ENCODE results near the gene APOBEC2. TPM values are rescaled to one million over a fixed set of nuclear protein-coding genes. Genes with fewer than 3 reads are reported as not detected.
A peak's percentile ranks its signal among the peaks of the same experiment; 100 is the strongest.

APOBEC2 gene
- total and polyA plus RNA-seq, 2 of the 13 experiments (the other 11 are each of a cell fraction or from before 2014, with no cell fraction given), result 0.09 TPM; not detected in 1

- TF ChIP-seq ZNF274 (CRISPR knock-in tag; IDR thresholded peaks at IDR 0.05), result peak; percentile 73
- peak; percentile 53; the same call in 1 of the 2 replicates for TF ChIP-seq MXD4 (CRISPR knock-in tag; IDR thresholded peaks at IDR 0.05)
- no peak for TF ChIP-seq NR2F1 (CRISPR knock-in tag; IDR thresholded peaks at IDR 0.05)
- TF ChIP-seq, protein P1, sequence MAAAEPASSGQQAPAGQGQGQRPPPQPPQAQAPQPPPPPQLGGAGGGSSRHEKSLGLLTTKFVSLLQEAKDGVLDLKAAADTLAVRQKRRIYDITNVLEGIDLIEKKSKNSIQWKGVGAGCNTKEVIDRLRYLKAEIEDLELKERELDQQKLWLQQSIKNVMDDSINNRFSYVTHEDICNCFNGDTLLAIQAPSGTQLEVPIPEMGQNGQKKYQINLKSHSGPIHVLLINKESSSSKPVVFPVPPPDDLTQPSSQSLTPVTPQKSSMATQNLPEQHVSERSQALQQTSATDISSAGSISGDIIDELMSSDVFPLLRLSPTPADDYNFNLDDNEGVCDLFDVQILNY (CRISPR knock-in tag; conservative IDR thresholded peaks at IDR 0.05), result peak; percentile 49; the same call in 1 of the 2 replicates
- no peak for TF ChIP-seq ZNF577 (CRISPR knock-in tag; IDR thresholded peaks at IDR 0.05; ENCODE audit: borderline replicate concordance, low read depth)
- TF ChIP-seq TAF1 (CRISPR knock-in tag; IDR thresholded peaks at IDR 0.05), result no peak
- no peak for TF ChIP-seq CENPT (CRISPR knock-in tag; IDR thresholded peaks at IDR 0.05; ENCODE audit: low read depth)
- TF ChIP-seq, protein P2, sequence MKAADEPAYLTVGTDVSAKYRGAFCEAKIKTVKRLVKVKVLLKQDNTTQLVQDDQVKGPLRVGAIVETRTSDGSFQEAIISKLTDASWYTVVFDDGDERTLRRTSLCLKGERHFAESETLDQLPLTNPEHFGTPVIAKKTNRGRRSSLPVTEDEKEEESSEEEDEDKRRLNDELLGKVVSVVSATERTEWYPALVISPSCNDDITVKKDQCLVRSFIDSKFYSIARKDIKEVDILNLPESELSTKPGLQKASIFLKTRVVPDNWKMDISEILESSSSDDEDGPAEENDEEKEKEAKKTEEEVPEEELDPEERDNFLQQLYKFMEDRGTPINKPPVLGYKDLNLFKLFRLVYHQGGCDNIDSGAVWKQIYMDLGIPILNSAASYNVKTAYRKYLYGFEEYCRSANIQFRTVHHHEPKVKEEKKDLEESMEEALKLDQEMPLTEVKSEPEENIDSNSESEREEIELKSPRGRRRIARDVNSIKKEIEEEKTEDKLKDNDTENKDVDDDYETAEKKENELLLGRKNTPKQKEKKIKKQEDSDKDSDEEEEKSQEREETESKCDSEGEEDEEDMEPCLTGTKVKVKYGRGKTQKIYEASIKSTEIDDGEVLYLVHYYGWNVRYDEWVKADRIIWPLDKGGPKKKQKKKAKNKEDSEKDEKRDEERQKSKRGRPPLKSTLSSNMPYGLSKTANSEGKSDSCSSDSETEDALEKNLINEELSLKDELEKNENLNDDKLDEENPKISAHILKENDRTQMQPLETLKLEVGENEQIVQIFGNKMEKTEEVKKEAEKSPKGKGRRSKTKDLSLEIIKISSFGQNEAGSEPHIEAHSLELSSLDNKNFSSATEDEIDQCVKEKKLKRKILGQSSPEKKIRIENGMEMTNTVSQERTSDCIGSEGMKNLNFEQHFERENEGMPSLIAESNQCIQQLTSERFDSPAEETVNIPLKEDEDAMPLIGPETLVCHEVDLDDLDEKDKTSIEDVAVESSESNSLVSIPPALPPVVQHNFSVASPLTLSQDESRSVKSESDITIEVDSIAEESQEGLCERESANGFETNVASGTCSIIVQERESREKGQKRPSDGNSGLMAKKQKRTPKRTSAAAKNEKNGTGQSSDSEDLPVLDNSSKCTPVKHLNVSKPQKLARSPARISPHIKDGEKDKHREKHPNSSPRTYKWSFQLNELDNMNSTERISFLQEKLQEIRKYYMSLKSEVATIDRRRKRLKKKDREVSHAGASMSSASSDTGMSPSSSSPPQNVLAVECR (CRISPR knock-in tag; IDR thresholded peaks at IDR 0.05; ENCODE audit: borderline replicate concordance), result no peak
- TF ChIP-seq GPBP1L1 (CRISPR knock-in tag; IDR thresholded peaks at IDR 0.05), result no peak
- TF ChIP-seq ZNF766 (CRISPR knock-in tag; IDR thresholded peaks at IDR 0.05; ENCODE audit: borderline replicate concordance), result peak; percentile 39; the same call in 1 of the 2 replicates
- TF ChIP-seq, protein P3, sequence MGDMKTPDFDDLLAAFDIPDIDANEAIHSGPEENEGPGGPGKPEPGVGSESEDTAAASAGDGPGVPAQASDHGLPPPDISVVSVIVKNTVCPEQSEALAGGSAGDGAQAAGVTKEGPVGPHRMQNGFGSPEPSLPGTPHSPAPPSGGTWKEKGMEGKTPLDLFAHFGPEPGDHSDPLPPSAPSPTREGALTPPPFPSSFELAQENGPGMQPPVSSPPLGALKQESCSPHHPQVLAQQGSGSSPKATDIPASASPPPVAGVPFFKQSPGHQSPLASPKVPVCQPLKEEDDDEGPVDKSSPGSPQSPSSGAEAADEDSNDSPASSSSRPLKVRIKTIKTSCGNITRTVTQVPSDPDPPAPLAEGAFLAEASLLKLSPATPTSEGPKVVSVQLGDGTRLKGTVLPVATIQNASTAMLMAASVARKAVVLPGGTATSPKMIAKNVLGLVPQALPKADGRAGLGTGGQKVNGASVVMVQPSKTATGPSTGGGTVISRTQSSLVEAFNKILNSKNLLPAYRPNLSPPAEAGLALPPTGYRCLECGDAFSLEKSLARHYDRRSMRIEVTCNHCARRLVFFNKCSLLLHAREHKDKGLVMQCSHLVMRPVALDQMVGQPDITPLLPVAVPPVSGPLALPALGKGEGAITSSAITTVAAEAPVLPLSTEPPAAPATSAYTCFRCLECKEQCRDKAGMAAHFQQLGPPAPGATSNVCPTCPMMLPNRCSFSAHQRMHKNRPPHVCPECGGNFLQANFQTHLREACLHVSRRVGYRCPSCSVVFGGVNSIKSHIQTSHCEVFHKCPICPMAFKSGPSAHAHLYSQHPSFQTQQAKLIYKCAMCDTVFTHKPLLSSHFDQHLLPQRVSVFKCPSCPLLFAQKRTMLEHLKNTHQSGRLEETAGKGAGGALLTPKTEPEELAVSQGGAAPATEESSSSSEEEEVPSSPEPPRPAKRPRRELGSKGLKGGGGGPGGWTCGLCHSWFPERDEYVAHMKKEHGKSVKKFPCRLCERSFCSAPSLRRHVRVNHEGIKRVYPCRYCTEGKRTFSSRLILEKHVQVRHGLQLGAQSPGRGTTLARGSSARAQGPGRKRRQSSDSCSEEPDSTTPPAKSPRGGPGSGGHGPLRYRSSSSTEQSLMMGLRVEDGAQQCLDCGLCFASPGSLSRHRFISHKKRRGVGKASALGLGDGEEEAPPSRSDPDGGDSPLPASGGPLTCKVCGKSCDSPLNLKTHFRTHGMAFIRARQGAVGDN (CRISPR knock-in tag; IDR thresholded peaks at IDR 0.05), result peak; percentile 97
- TF ChIP-seq ZFP41 (CRISPR knock-in tag; IDR thresholded peaks at IDR 0.05; ENCODE audit: borderline replicate concordance), result 0 out of 2 replicates have a peak, but pooled peaks have one; percentile 61
- TF ChIP-seq, protein P4, sequence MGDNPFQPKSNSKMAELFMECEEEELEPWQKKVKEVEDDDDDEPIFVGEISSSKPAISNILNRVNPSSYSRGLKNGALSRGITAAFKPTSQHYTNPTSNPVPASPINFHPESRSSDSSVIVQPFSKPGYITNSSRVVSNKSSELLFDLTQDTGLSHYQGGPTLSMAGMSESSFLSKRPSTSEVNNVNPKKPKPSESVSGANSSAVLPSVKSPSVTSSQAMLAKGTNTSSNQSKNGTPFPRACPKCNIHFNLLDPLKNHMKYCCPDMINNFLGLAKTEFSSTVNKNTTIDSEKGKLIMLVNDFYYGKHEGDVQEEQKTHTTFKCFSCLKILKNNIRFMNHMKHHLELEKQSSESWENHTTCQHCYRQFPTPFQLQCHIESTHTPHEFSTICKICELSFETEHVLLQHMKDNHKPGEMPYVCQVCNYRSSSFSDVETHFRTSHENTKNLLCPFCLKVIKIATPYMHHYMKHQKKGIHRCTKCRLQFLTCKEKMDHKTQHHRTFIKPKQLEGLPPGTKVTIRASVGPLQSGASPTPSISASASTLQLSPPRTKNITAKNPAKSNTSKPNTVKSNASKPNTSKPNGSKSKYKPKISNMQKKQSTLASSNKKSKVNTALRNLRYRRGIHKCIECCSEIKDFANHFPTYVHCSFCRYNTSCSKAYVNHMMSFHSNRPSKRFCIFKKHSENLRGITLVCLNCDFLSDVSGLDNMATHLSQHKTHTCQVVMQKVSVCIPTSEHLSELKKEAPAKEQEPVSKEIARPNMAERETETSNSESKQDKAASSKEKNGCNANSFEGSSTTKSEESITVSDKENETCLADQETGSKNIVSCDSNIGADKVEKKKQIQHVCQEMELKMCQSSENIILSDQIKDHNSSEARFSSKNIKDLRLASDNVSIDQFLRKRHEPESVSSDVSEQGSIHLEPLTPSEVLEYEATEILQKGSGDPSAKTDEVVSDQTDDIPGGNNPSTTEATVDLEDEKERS (CRISPR knock-in tag; IDR thresholded peaks at IDR 0.05), result 0 out of 2 replicates have a peak, but pooled peaks have one; percentile 40
These were observed 25.0 kb upstream of the APOBEC2 start (continued) for GRCh38 chr6:41027799-41028560.
